Activated naive CD8-positive, alpha-beta T cell (primary cell): ENCODE data around the gene PCDHGA1.
"Not testable (repeated sequence)": the region's sequence is repeated elsewhere in the genome, so short reads cannot be mapped to it uniquely, and the experiment has no call there.

Experiments used
- H3K27ac Mint-ChIP-seq: one replicate; pipeline ENCODE4 v1.8.0; 2021; ENCODE audit warnings: mixed read lengths
- H3K27me3 Mint-ChIP-seq: one replicate; pipeline ENCODE4 v1.8.0; 2021; ENCODE audit warnings: mixed read lengths
- H3K36me3 Mint-ChIP-seq: one replicate; pipeline ENCODE4 v1.8.0; 2021; ENCODE audit warnings: mixed read lengths
- H3K4me1 Mint-ChIP-seq: one replicate; pipeline ENCODE4 v1.8.0; 2021; ENCODE audit warnings: low read depth, mixed read lengths
- H3K4me3 Mint-ChIP-seq: one replicate; pipeline ENCODE4 v1.8.0; 2021; ENCODE audit warnings: mild to moderate bottlenecking, mixed read lengths
- H3K9me3 Mint-ChIP-seq: one replicate; pipeline ENCODE4 v1.8.0; 2021; ENCODE audit warnings: low read depth, mixed read lengths

PCDHGA1 gene

GRCh38 chr5:141430332-141431113 lies 100.2 kb downstream of the PCDHGA1 start, which contains the start of gene PCDHGA12:
Gene PCDHGA12 (plus strand): TSS chr5:141430507. CDS start chr5:141430760, 253 bp downstream.
- peaks cover 45% of the 10 kb centered on the region for H3K27me3 Mint-ChIP-seq
- H3K27ac Mint-ChIP-seq, result peak within 1 kb of the TSS; percentile 81
- H3K9me3 Mint-ChIP-seq, result peaks cover 4% of the 10 kb centered on the region
- H3K4me1 Mint-ChIP-seq, result peaks cover 10% of the 10 kb centered on the region
- H3K36me3 Mint-ChIP-seq, result peaks cover 16% of the 10 kb centered on the region
- peak within 1 kb of the TSS; percentile 82 for H3K4me3 Mint-ChIP-seq

- Mint-ChIP-seq H3K4me1 (peaks cover 10% of the 10 kb centered on the region), H3K27ac (no peak overlapping the region), H3K27me3 (peaks cover 41% of the 10 kb centered on the region), H3K9me3 (peaks cover 4% of the 10 kb centered on the region), H3K4me3 (peak overlapping the region; percentile 82), H3K36me3 (peaks cover 16% of the 10 kb centered on the region)
These were observed 101.0 kb downstream of the PCDHGA1 start for GRCh38 chr5:141431286-141431685.

- H3K27ac Mint-ChIP-seq, H3K4me1 Mint-ChIP-seq, H3K9me3 Mint-ChIP-seq: not testable (repeated sequence)
- H3K36me3 Mint-ChIP-seq, result peaks cover 16% of the 10 kb centered on the region
- peaks cover 40% of the 10 kb centered on the region for H3K27me3 Mint-ChIP-seq
- peak overlapping the region; percentile 41 for H3K4me3 Mint-ChIP-seq
These were observed 102.0 kb downstream of the PCDHGA1 start for GRCh38 chr5:141432308-141432707.

GRCh38 chr5:141432726-141433125 lies 102.4 kb downstream of the PCDHGA1 start:
- H3K4me3 Mint-ChIP-seq, H3K9me3 Mint-ChIP-seq, H3K27ac Mint-ChIP-seq, H3K4me1 Mint-ChIP-seq: not testable (repeated sequence)
- peaks cover 40% of the 10 kb centered on the region for H3K27me3 Mint-ChIP-seq
- peaks cover 16% of the 10 kb centered on the region for H3K36me3 Mint-ChIP-seq

- Mint-ChIP-seq H3K27me3 (peaks cover 38% of the 10 kb centered on the region), H3K27ac (no peak overlapping the region), H3K4me3 (no peak overlapping the region), H3K36me3 (peaks cover 13% of the 10 kb centered on the region), H3K9me3 (peaks cover 4% of the 10 kb centered on the region), H3K4me1 (peaks cover 10% of the 10 kb centered on the region)
These were observed 103.7 kb downstream of the PCDHGA1 start for GRCh38 chr5:141434006-141434405.

GRCh38 chr5:141437221-141437620 lies 106.9 kb downstream of the PCDHGA1 start:
- Mint-ChIP-seq H3K27me3 (peaks cover 25% of the 10 kb centered on the region), H3K4me3 (no peak overlapping the region), H3K36me3 (peaks cover 4% of the 10 kb centered on the region), H3K4me1 (no peaks in the 10 kb centered on the region), H3K27ac (no peak overlapping the region), H3K9me3 (peaks cover 2% of the 10 kb centered on the region)

- Mint-ChIP-seq H3K27ac (no peak overlapping the region), H3K4me3 (no peak overlapping the region), H3K4me1 (no peaks in the 10 kb centered on the region), H3K36me3 (peaks cover 2% of the 10 kb centered on the region), H3K27me3 (peaks cover 20% of the 10 kb centered on the region), H3K9me3 (peaks cover 4% of the 10 kb centered on the region)
These were observed 109.3 kb downstream of the PCDHGA1 start for GRCh38 chr5:141439411-141440141.

- Mint-ChIP-seq H3K4me3 (no peak overlapping the region), H3K9me3 (peaks cover 4% of the 10 kb centered on the region), H3K4me1 (no peaks in the 10 kb centered on the region), H3K27ac (no peak overlapping the region), H3K36me3 (peaks cover 2% of the 10 kb centered on the region), H3K27me3 (peaks cover 19% of the 10 kb centered on the region)
These were observed 110.0 kb downstream of the PCDHGA1 start for GRCh38 chr5:141440341-141440740.

- Mint-ChIP-seq H3K4me1 (no peaks in the 10 kb centered on the region), H3K27ac (no peak overlapping the region), H3K4me3 (no peak overlapping the region), H3K9me3 (peaks cover 4% of the 10 kb centered on the region), H3K27me3 (peaks cover 19% of the 10 kb centered on the region), H3K36me3 (peaks cover 2% of the 10 kb centered on the region)
These were observed 111.4 kb downstream of the PCDHGA1 start for GRCh38 chr5:141441571-141442170.

- Mint-ChIP-seq H3K27ac (no peak overlapping the region), H3K9me3 (no peaks in the 10 kb centered on the region), H3K4me1 (no peaks in the 10 kb centered on the region)
These were observed 135.0 kb downstream of the PCDHGA1 start for GRCh38 chr5:141465351-141465750.

GRCh38 chr5:141475625-141476131 lies 145.4 kb downstream of the PCDHGA1 start, which contains the start of gene PCDHGC3:
Gene PCDHGC3 (plus strand): TSS chr5:141475966. CDS start chr5:141476117, 151 bp downstream.
- Mint-ChIP-seq H3K4me3 (peak within 1 kb of the TSS; percentile 94), H3K27ac (no peak within 1 kb of the TSS), H3K36me3 (no peaks in the 10 kb centered on the region), H3K9me3 (no peaks in the 10 kb centered on the region), H3K27me3 (peaks cover 42% of the 10 kb centered on the region), H3K4me1 (peaks cover 25% of the 10 kb centered on the region)

More at GRCh38 chr5:141465351-141465750, 135.0 kb downstream of the PCDHGA1 start:
- Mint-ChIP-seq H3K4me3 (no peak overlapping the region), H3K36me3 (peaks cover 3% of the 10 kb centered on the region), H3K27me3 (peaks cover 15% of the 10 kb centered on the region)

- Mint-ChIP-seq H3K36me3 (no peaks in the 10 kb centered on the region), H3K27me3 (peaks cover 42% of the 10 kb centered on the region), H3K4me1 (peaks cover 25% of the 10 kb centered on the region), H3K27ac (no peak overlapping the region), H3K9me3 (no peaks in the 10 kb centered on the region), H3K4me3 (peak overlapping the region; percentile 94)
These were observed 146.0 kb downstream of the PCDHGA1 start for GRCh38 chr5:141476132-141476911.

- no peak overlapping the region for H3K27ac Mint-ChIP-seq
- H3K9me3 Mint-ChIP-seq, result no peaks in the 10 kb centered on the region
- no peaks in the 10 kb centered on the region for H3K36me3 Mint-ChIP-seq
- peak overlapping the region; percentile 94 for H3K4me3 Mint-ChIP-seq
- peaks cover 44% of the 10 kb centered on the region for H3K27me3 Mint-ChIP-seq
- H3K4me1 Mint-ChIP-seq, result peaks cover 25% of the 10 kb centered on the region
These were observed 146.8 kb downstream of the PCDHGA1 start for GRCh38 chr5:141477044-141477575.

GRCh38 chr5:141477815-141478214 lies 147.5 kb downstream of the PCDHGA1 start:
- Mint-ChIP-seq H3K36me3 (no peaks in the 10 kb centered on the region), H3K4me3 (no peak overlapping the region), H3K27ac (no peak overlapping the region), H3K27me3 (peaks cover 49% of the 10 kb centered on the region), H3K9me3 (no peaks in the 10 kb centered on the region), H3K4me1 (peaks cover 25% of the 10 kb centered on the region)
